ENCODE measurements around the gene C2orf49. TPM values are rescaled to one million over a fixed set of nuclear protein-coding genes. Genes with fewer than 3 reads are reported as not detected.

C2orf49 gene
- total RNA-seq, 4 donors from 2014 or later = 16.4 to 19.5 (median 17.7) TPM

- intact Hi-C loops (cut with DNase I) = loop anchor here (2.0 kb wide), 1 partner anchor 149 kb away; no protein-coding TSS in a partner anchor
- Histone ChIP-seq H3K27me3 (no peaks in the 10 kb centered on the region), H3K36me3 (peaks cover 13 to 85% (median 45%) of the 10 kb centered on the region in 4 donors), H3K27ac (replicated peaks in 1 of 4) (no peak overlapping the region), H3K9me3 (no peaks in the 10 kb centered on the region), H3K4me1 (peaks cover 44 to 51% (median 50%) of the 10 kb centered on the region in 4 donors), H3K4me3 (no peak overlapping the region)
- DNase-seq (ENCODE audit: extremely low spot score) = no peak
- WGBS = 50% methylated on average over 26 of the region's 30 CpGs
- TF ChIP-seq CTCF (IDR thresholded peaks at IDR 0.05) (peak; percentile 87 to 93 (median 91)), POLR2A (IDR thresholded peaks at IDR 0.05; ENCODE audit: low read depth) (no peak), EP300 (IDR thresholded peaks at IDR 0.05) (no peak), POLR2AphosphoS5 (IDR thresholded peaks at IDR 0.05) (peak in 1 of 2 donors; percentile 42)
These were observed 32.7 kb downstream of the C2orf49 start for GRCh38 chr2:105369777-105370690.

GRCh38 chr2:105371156-105371555, 33.8 kb downstream of the C2orf49 start:
- no peaks in the 10 kb centered on the region for H3K27me3 ChIP-seq
- H3K9me3 ChIP-seq = no peaks in the 10 kb centered on the region
- H3K4me1 ChIP-seq = peaks cover 55 to 62% (median 61%) of the 10 kb centered on the region in 4 donors
- intact Hi-C loops (cut with DNase I) = no loop called here
- 87% methylated on average over 10 of the region's 10 CpGs for WGBS
- H3K36me3 ChIP-seq = peaks cover 7 to 78% (median 34%) of the 10 kb centered on the region in 4 donors
- H3K27ac ChIP-seq (replicated peaks in 1 of 4) = peak overlapping the region in 1 of 4 donors; percentile 57
- no peak overlapping the region for H3K4me3 ChIP-seq
- DNase-seq (ENCODE audit: extremely low spot score) = no peak
- TF ChIP-seq POLR2AphosphoS5 (IDR thresholded peaks at IDR 0.05) = no peak

GRCh38 chr2:105371810-105372209, 34.5 kb downstream of the C2orf49 start:
- intact Hi-C loops (cut with DNase I) = no loop called here
- H3K27ac ChIP-seq (replicated peaks in 1 of 4) = peak overlapping the region in 1 of 4 donors; percentile 57
- 77% methylated on average over 4 of the region's 4 CpGs for WGBS

GRCh38 chr2:105373344-105373781, 36.0 kb downstream of the C2orf49 start:
- Histone ChIP-seq H3K27me3 (no peaks in the 10 kb centered on the region), H3K36me3 (peaks cover 0 to 61% (median 21%) of the 10 kb centered on the region in 4 donors), H3K9me3 (no peaks in the 10 kb centered on the region), H3K4me3 (no peak overlapping the region), H3K4me1 (peaks cover 69 to 82% (median 79%) of the 10 kb centered on the region in 4 donors), H3K27ac (replicated peaks in 1 of 4) (peak overlapping the region; percentile 57 to 74 (median 60))
- 50% methylated on average over 9 of the region's 9 CpGs for WGBS
- DNase-seq (ENCODE audit: extremely low spot score) = no peak
- TF ChIP-seq POLR2AphosphoS5 (IDR thresholded peaks at IDR 0.05) (peak; percentile 69 to 76), EP300 (IDR thresholded peaks at IDR 0.05) (no peak), CTCF (IDR thresholded peaks at IDR 0.05) (no peak), POLR2A (IDR thresholded peaks at IDR 0.05; ENCODE audit: low read depth) (no peak)
- intact Hi-C loops (cut with DNase I) = no loop called here

More at GRCh38 chr2:105371810-105372209, 34.5 kb downstream of the C2orf49 start:
- H3K4me1 ChIP-seq = peaks cover 60 to 69% (median 67%) of the 10 kb centered on the region in 4 donors
- no peaks in the 10 kb centered on the region for H3K9me3 ChIP-seq
- no peaks in the 10 kb centered on the region for H3K27me3 ChIP-seq
- H3K36me3 ChIP-seq = peaks cover under 1 to 72% (median 28%) of the 10 kb centered on the region in 4 donors
- no peak for DNase-seq (ENCODE audit: extremely low spot score)
- TF ChIP-seq EP300 (IDR thresholded peaks at IDR 0.05) = no peak
- no peak for TF ChIP-seq POLR2AphosphoS5 (IDR thresholded peaks at IDR 0.05)
- no peak for TF ChIP-seq CTCF (IDR thresholded peaks at IDR 0.05)
- TF ChIP-seq POLR2A (IDR thresholded peaks at IDR 0.05; ENCODE audit: low read depth) = no peak
- no peak overlapping the region for H3K4me3 ChIP-seq

GRCh38 chr2:105373895-105374401, 36.6 kb downstream of the C2orf49 start:
- TF ChIP-seq EP300 (IDR thresholded peaks at IDR 0.05) (no peak), CTCF (IDR thresholded peaks at IDR 0.05) (no peak), POLR2A (IDR thresholded peaks at IDR 0.05; ENCODE audit: low read depth) (no peak), POLR2AphosphoS5 (IDR thresholded peaks at IDR 0.05) (no peak)
- H3K27me3 ChIP-seq = no peaks in the 10 kb centered on the region
- peaks cover 0 to 61% (median 21%) of the 10 kb centered on the region in 4 donors for H3K36me3 ChIP-seq
- H3K9me3 ChIP-seq = no peaks in the 10 kb centered on the region
- peak overlapping the region; percentile 57 to 74 (median 60) for H3K27ac ChIP-seq (replicated peaks in 1 of 4)
- H3K4me1 ChIP-seq = peaks cover 73 to 83% (median 76%) of the 10 kb centered on the region in 4 donors
- H3K4me3 ChIP-seq = no peak overlapping the region
- intact Hi-C loops (cut with DNase I) = no loop called here
- no peak for DNase-seq (ENCODE audit: extremely low spot score)
- WGBS = 85% methylated on average over 9 of the region's 9 CpGs

Measured in esophagus muscularis mucosa (tissue), 4 donors.